ENCODE measurements around the gene NAALADL1. TPM values are rescaled to one million over a fixed set of nuclear protein-coding genes. Genes with fewer than 3 reads are reported as not detected.

The NAALADL1 gene
- total RNA-seq, 1 donor from 2014 or later = 21.7 TPM

DNA sequence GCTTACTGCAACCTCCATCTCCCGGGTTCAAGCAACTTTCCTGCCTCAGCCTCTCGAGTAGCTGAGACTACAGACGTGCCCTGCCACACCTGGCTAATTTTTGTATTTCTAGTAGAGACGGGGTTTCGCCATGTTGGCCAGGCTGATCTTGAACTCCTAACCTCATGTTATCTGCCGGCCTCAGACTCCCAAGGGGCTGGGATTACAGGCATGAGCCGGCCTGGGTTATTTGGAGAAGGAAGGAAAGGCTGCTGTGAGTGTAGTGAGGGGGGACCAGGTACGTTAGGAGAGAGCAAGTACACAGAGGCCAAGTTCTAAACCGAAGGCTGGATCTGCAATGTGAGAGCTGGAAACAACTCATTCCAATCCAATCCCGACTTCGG, 62.0 kb downstream of the NAALADL1 start:
- Histone ChIP-seq H3K36me3 (ENCODE audit: control insufficient read depth, insufficient read depth, low read length) (no peaks in the 10 kb centered on the region), H3K4me3 (ENCODE audit: low read depth, low read length) (no peak overlapping the region), H3K27me3 (ENCODE audit: control insufficient read depth, insufficient read depth, low read length) (no peaks in the 10 kb centered on the region)
- TF ChIP-seq, protein P1, sequence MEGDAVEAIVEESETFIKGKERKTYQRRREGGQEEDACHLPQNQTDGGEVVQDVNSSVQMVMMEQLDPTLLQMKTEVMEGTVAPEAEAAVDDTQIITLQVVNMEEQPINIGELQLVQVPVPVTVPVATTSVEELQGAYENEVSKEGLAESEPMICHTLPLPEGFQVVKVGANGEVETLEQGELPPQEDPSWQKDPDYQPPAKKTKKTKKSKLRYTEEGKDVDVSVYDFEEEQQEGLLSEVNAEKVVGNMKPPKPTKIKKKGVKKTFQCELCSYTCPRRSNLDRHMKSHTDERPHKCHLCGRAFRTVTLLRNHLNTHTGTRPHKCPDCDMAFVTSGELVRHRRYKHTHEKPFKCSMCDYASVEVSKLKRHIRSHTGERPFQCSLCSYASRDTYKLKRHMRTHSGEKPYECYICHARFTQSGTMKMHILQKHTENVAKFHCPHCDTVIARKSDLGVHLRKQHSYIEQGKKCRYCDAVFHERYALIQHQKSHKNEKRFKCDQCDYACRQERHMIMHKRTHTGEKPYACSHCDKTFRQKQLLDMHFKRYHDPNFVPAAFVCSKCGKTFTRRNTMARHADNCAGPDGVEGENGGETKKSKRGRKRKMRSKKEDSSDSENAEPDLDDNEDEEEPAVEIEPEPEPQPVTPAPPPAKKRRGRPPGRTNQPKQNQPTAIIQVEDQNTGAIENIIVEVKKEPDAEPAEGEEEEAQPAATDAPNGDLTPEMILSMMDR (IDR thresholded peaks at IDR 0.05; ENCODE audit: insufficient read depth, low read length, poor library complexity, severe bottlenecking) = no peak
- DNase-seq (ENCODE audit: low read depth) = no peak

Other genes with a start within 250 kb of the NAALADL1 start
- gene MEN1, start 248.0 kb downstream of the NAALADL1 start, total RNA-seq = 24.6 and 28.5 TPM in 2 replicates
- 10.7 and 12.8 TPM in 2 replicates for gene CDC42BPG, start 213.9 kb downstream of the NAALADL1 start, total RNA-seq
- gene EHD1, start 179.9 kb downstream of the NAALADL1 start, total RNA-seq = 87.7 and 100 TPM in 2 replicates
- 24.8 and 28.6 TPM in 2 replicates for gene ATG2A, start 141.3 kb downstream of the NAALADL1 start, total RNA-seq
- gene PPP2R5B, start 133.9 kb downstream of the NAALADL1 start, total RNA-seq = 26.9 and 31.1 TPM in 2 replicates
- gene GPHA2, start 122.7 kb downstream of the NAALADL1 start, total RNA-seq = not detected in 2 replicates
- 0.17 and 0.68 TPM in 2 replicates for gene MAJIN, start 86.4 kb downstream of the NAALADL1 start, total RNA-seq
- 1.1 and 7.3 TPM in 2 replicates for gene BATF2, start 61.6 kb downstream of the NAALADL1 start, total RNA-seq
- gene ARL2, start 44.4 kb downstream of the NAALADL1 start, total RNA-seq = 164 and 170 TPM in 2 replicates
- 21.6 and 28.8 TPM in 2 replicates for gene SNX15, start 31.1 kb downstream of the NAALADL1 start, total RNA-seq
- gene SAC3D1, start 17.3 kb downstream of the NAALADL1 start, total RNA-seq = 25.5 and 32.0 TPM in 2 replicates
- 4.9 and 6.9 TPM in 2 replicates for gene CDCA5, start 25.5 kb upstream of the NAALADL1 start, total RNA-seq
- gene ZFPL1, start 25.7 kb upstream of the NAALADL1 start, total RNA-seq = 49.8 and 66.1 TPM in 2 replicates
- 153 and 391 TPM in 2 replicates for gene VPS51, start 37.7 kb upstream of the NAALADL1 start, total RNA-seq
- 42.4 and 42.6 TPM in 2 replicates for gene TM7SF2, start 53.3 kb upstream of the NAALADL1 start, total RNA-seq
- 21.3 and 28.1 TPM in 2 replicates for gene ZNHIT2, start 59.1 kb upstream of the NAALADL1 start, total RNA-seq
- gene FAU, start 63.6 kb upstream of the NAALADL1 start, total RNA-seq = 595 and 710 TPM in 2 replicates
- gene MRPL49, start 63.8 kb upstream of the NAALADL1 start, total RNA-seq = 67.6 and 88.5 TPM in 2 replicates
- gene SYVN1, start 76.0 kb upstream of the NAALADL1 start, total RNA-seq = 23.4 and 31.0 TPM in 2 replicates
- not detected in 2 replicates for gene SPDYC, start 111.7 kb upstream of the NAALADL1 start, total RNA-seq
- gene CAPN1, start 123.4 kb upstream of the NAALADL1 start, total RNA-seq = 397 and 531 TPM in 2 replicates
- 8.9 and 11.5 TPM in 2 replicates for gene POLA2, start 203.4 kb upstream of the NAALADL1 start, total RNA-seq